Right lobe of liver (tissue), 6 donors: Measurements from ENCODE around the gene AKAP17A. TPM values are rescaled to one million over a fixed set of nuclear protein-coding genes. Genes with fewer than 3 reads are reported as not detected.
"Not testable (repeated sequence)": the region's sequence is repeated elsewhere in the genome, so short reads cannot be mapped to it uniquely, and the experiment has no call there.

ENCODE experiments used
- ATAC-seq, 4 donors: fragments of 200-7000 bp; cut with Tn5 transposase; one replicate each; pipeline ENCODE4 v1.9.1; 2020; ENCODE audit warnings: mild to moderate bottlenecking in 4 of 4, moderate library complexity in 4 of 4
- DNase-seq, 3 donors: peaks; one replicate each; pipeline ENCODE4 v3.0.0-alpha.2; 2020
- H3K27ac ChIP-seq, 3 donors: fragments of 200-600 bp; one replicate each; pipeline ENCODE4 v1.8.0; 2022
- H3K27me3 ChIP-seq, 2 donors: fragments of 200-600 bp; one replicate each; pipeline ENCODE4 v1.8.0; 2022
- H3K36me3 ChIP-seq, 4 donors: fragments of 200-600 bp; sonication (generic) in 1 of 4; one replicate each; pipeline versions ENCODE4 v1.5.1 to v1.8.0; 2017 to 2022; ENCODE audit warnings: control low read depth in 1 of 4
- H3K4me1 ChIP-seq, 4 donors: fragments of 200-600 bp; sonication (generic) in 1 of 4; one replicate each; pipeline versions ENCODE4 v1.5.1 to v1.8.0; 2017 to 2022; ENCODE audit warnings: control low read depth in 1 of 4
- H3K4me3 ChIP-seq, 3 donors: fragments of 200-600 bp; one replicate each; pipeline ENCODE4 v1.8.0; 2022
- H3K9me3 ChIP-seq, 4 donors: fragments of 200-600 bp; sonication (generic) in 1 of 4; one replicate each; pipeline versions ENCODE4 v1.5.1 to v1.8.0; 2017 to 2022; ENCODE audit warnings: control low read depth in 1 of 4
- CTCF ChIP-seq, 4 donors: fragments of 200-600 bp in 3 of 4; fragments of 450-650 bp in 1 of 4; IDR thresholded peaks; one replicate each; pipeline versions ENCODE4 v1.5.1 to v1.8.0; 2016 to 2022; ENCODE audit warnings: antibody characterized with exemption in 4 of 4, mild to moderate bottlenecking in 2 of 4
- POLR2A ChIP-seq: fragments of 450-650 bp; IDR thresholded peaks from one replicate; pipeline ENCODE4 v1.6.1; 2017; ENCODE audit warnings: antibody characterized with exemption, mild to moderate bottlenecking
- WGBS: methylation state at CpG from one replicate; pipeline ENCODE4 v1.1.6; 2018; ENCODE audit warnings: low coverage, low lambda C conversion rate; ENCODE audit not compliant: insufficient coverage; ENCODE audit errors: missing lambda C conversion rate; 5-methylcytosine and 5-hydroxymethylcytosine counted together
- intact Hi-C, 2 donors: fragments of 100-400 bp; cut with DNase I; formaldehyde crosslinking; loops; one replicate each; pipeline versions ENCODE4 v1.11.2 to v1.14.1; 2022
- total RNA-seq, 6 experiments: library from RNA; depleted of rRNA in 2 of 6; stranded (reverse); fragments of >200 nt in 2 of 6; fragmentation: NEBNext Ultra II Directional in 3 of 6; extraction: Animal tissue kit (Norgen Biotek cat#: 25700) in 3 of 6; gene quantifications; one replicate each; pipeline versions ENCODE4 v1.1.0 to v1.2.4, GENCODE V29; 2016 to 2023
- donor health status: DM: no; HTN: yes; CAD: no.
- donor health status: DM: no; HTN: no; CAD: no.
- donor health status: DM: no; HTN: no; CAD: no.
- donor health status: DM: no; HTN: yes; CAD: no.
- donor health status: DM: no; HTN: yes; CAD: no.

Gene AKAP17A
- total RNA-seq, 6 experiments from 2014 or later, result 15.1 to 33.2 (median 24.0) TPM

- H3K27ac ChIP-seq, result no peak overlapping the region
- TF ChIP-seq CTCF (IDR thresholded peaks at IDR 0.05) (no peak), POLR2A (no peak)
- ATAC-seq (no peak), DNase-seq (no peak)
- H3K4me1 ChIP-seq, result no peaks in the 10 kb centered on the region
- no peaks in the 10 kb centered on the region for H3K36me3 ChIP-seq
- 30% methylated on average over 2 of the region's 2 CpGs for WGBS
- H3K9me3 ChIP-seq, result no peaks in the 10 kb centered on the region
- H3K27me3 ChIP-seq, result no peaks in the 10 kb centered on the region
- intact Hi-C loops, result no loop called here
- no peak overlapping the region for H3K4me3 ChIP-seq
These were observed 30.2 kb upstream of the AKAP17A start for GRCh38 chrX:1561164-1561563.

- H3K4me3 ChIP-seq, H3K4me1 ChIP-seq, intact Hi-C loops, H3K27me3 ChIP-seq, ATAC-seq, H3K36me3 ChIP-seq, H3K27ac ChIP-seq, H3K9me3 ChIP-seq, DNase-seq: not testable (repeated sequence)
- WGBS, result 64% methylated on average over 4 of the region's 7 CpGs
These were observed 27.3 kb upstream of the AKAP17A start for GRCh38 chrX:1564077-1564476.

- Histone ChIP-seq H3K27me3 (no peaks in the 10 kb centered on the region), H3K27ac (no peak overlapping the region), H3K4me1 (no peaks in the 10 kb centered on the region), H3K9me3 (no peaks in the 10 kb centered on the region), H3K4me3 (no peak overlapping the region), H3K36me3 (no peaks in the 10 kb centered on the region)
- TF ChIP-seq POLR2A, result no peak
- no peak for TF ChIP-seq CTCF (IDR thresholded peaks at IDR 0.05)
- no peak for ATAC-seq
- intact Hi-C loops, result no loop called here
- WGBS, result 33% methylated on average over 6 of the region's 10 CpGs
- DNase-seq, result peak in 1 of 3 donors; percentile 19
These were observed 26.4 kb upstream of the AKAP17A start for GRCh38 chrX:1564750-1565683.

- ATAC-seq, result not testable (repeated sequence)
- DNase-seq, result peak in 1 of 3 donors; percentile 22
- 85% methylated on average over 18 of the region's 19 CpGs for WGBS
These were observed 17.2 kb upstream of the AKAP17A start for GRCh38 chrX:1574181-1574580.

GRCh38 chrX:1576201-1576992 is 15.0 kb upstream of the AKAP17A start:
- Histone ChIP-seq H3K4me3 (no peak overlapping the region), H3K27me3 (no peaks in the 10 kb centered on the region), H3K36me3 (no peaks in the 10 kb centered on the region), H3K27ac (no peak overlapping the region), H3K4me1 (no peaks in the 10 kb centered on the region), H3K9me3 (no peaks in the 10 kb centered on the region)
- 39% methylated on average over 5 of the region's 6 CpGs for WGBS
- DNase-seq, result peak in 1 of 3 donors; percentile 4
- intact Hi-C loops, result loop anchor here (5.0 to 10.0 kb wide), 2 partner anchors 119 to 122 kb away; partner anchors contain the start of gene ASMTL (in 1 of the 2)
- no peak for ATAC-seq
- no peak for TF ChIP-seq POLR2A
- TF ChIP-seq CTCF (IDR thresholded peaks at IDR 0.05), result no peak

More at GRCh38 chrX:1574181-1574580, 17.2 kb upstream of the AKAP17A start:
- not testable (repeated sequence) for H3K27ac ChIP-seq, H3K9me3 ChIP-seq, H3K27me3 ChIP-seq, H3K4me1 ChIP-seq, H3K36me3 ChIP-seq, H3K4me3 ChIP-seq
- intact Hi-C loops, result loop anchor here in 1 of 2 donors (10.0 kb wide), 1 partner anchor 119 kb away; the partner anchor contains the start of gene ASMTL
